H1 (cell line): Measurements from ENCODE around the gene RUBCN. TPM values are rescaled to one million over a fixed set of nuclear protein-coding genes. Genes with fewer than 3 reads are reported as not detected.

Experiments
- CTCF ChIA-PET: fragments of 300-600 bp; sonication (Branson Sonifier 250); formaldehyde crosslinking; loops from one replicate; lab custom pipeline; 2021; ENCODE audit not compliant: partially characterized antibody; lab: Charles Lee
- POLR2A ChIA-PET: fragments of 300-600 bp; sonication (Branson Sonifier 250); formaldehyde crosslinking; loops from one replicate; lab custom pipeline; 2021; ENCODE audit warnings: inconsistent platforms; ENCODE audit not compliant: partially characterized antibody; lab: Charles Lee
- DNase-seq, 2 experiments: peaks; one replicate each; pipeline versions ENCODE4 v3.0.0 to v3.0.0-alpha.2; 2010 to 2022; ENCODE audit warnings: low spot score in 2 of 2, low read depth in 1 of 2, mixed read lengths in 1 of 2
- FAIRE-seq: peaks from 2 replicates; lab custom pipeline; 2011; peaks lifted over from hg19 to GRCh38; lab: Jason Lieb, UNC
- H2AFZ ChIP-seq: 2 replicates; pipeline ENCODE4 v1.8.1; 2012; ENCODE audit warnings: low read length, inconsistent platforms
- H2AK5ac ChIP-seq: 2 replicates; pipeline ENCODE4 v1.6.1; 2013; ENCODE audit warnings: low read depth, low read length
- H2BK120ac ChIP-seq: replicated peaks from 2 replicates; pipeline ENCODE3; 2013; ENCODE audit warnings: low read depth, low read length, inconsistent platforms
- H2BK12ac ChIP-seq: 2 replicates; pipeline ENCODE4 v1.6.1; 2013; ENCODE audit warnings: low read depth, low read length
- H2BK15ac ChIP-seq: 2 replicates; pipeline ENCODE4 v1.6.1; 2013; ENCODE audit warnings: low read length
- H2BK20ac ChIP-seq: 2 replicates; pipeline ENCODE4 v1.6.1; 2013; ENCODE audit warnings: low read length
- H2BK5ac ChIP-seq: 2 replicates; pipeline ENCODE4 v1.6.1; 2013; ENCODE audit warnings: low read depth, low read length
- H3K14ac ChIP-seq: 2 replicates; pipeline ENCODE4 v1.6.1; 2013; ENCODE audit warnings: inconsistent platforms; ENCODE audit not compliant: insufficient read length
- H3K18ac ChIP-seq: 2 replicates; pipeline ENCODE4 v1.6.1; 2013; ENCODE audit warnings: low read length; ENCODE audit errors: extremely low read depth
- H3K23ac ChIP-seq: 2 replicates; pipeline ENCODE4 v1.6.1; 2013; ENCODE audit warnings: inconsistent platforms; ENCODE audit not compliant: insufficient read length
- H3K23me2 ChIP-seq: 2 replicates; pipeline ENCODE4 v1.6.1; 2013; ENCODE audit warnings: low read depth, low read length
- H3K27ac ChIP-seq: 2 replicates; pipeline ENCODE4 v1.6.1; 2011; ENCODE audit warnings: low read depth, low read length, inconsistent platforms
- H3K27me3 ChIP-seq, 4 experiments: replicated peaks in 1 of 4; 1 replicate in 1 of 4; 2 replicates in 3 of 4; pipeline versions ENCODE4 v1.6.1 to v1.8.1; 2011 to 2013; ENCODE audit warnings: low read length in 3 of 4, mild to moderate bottlenecking in 3 of 4, inconsistent platforms in 2 of 4, mixed read lengths in 2 of 4, moderate library complexity in 1 of 4; ENCODE audit not compliant: control insufficient read depth in 3 of 4, insufficient read depth in 3 of 4; ENCODE audit errors: extremely low read depth in 1 of 4
- H3K36me3 ChIP-seq, 4 experiments: 2 replicates each; pipeline versions ENCODE4 v1.6.1 to v1.8.1; 2011 to 2013; ENCODE audit warnings: mild to moderate bottlenecking in 4 of 4, low read length in 3 of 4, moderate library complexity in 2 of 4, control low read depth in 1 of 4, inconsistent platforms in 1 of 4; ENCODE audit not compliant: insufficient read depth in 4 of 4, control insufficient read depth in 2 of 4
- H3K4ac ChIP-seq: replicated peaks from 2 replicates; pipeline ENCODE3; 2013; ENCODE audit warnings: low read length, low read depth, mixed read lengths, inconsistent platforms; ENCODE audit not compliant: insufficient read length
- H3K4me1 ChIP-seq, 4 experiments: replicated peaks in 1 of 4; 1 replicate in 1 of 4; 2 replicates in 3 of 4; pipeline versions ENCODE4 v1.6.1 to v1.8.1; 2011 to 2013; ENCODE audit warnings: low read length in 3 of 4, inconsistent platforms in 2 of 4, mixed read lengths in 1 of 4; ENCODE audit not compliant: insufficient read depth in 4 of 4, control insufficient read depth in 3 of 4
- H3K4me2 ChIP-seq, 2 experiments: 2 replicates each; pipeline versions ENCODE4 v1.6.1 to v1.8.1; 2011 to 2013; ENCODE audit warnings: low read depth in 2 of 2, low read length in 2 of 2, control low read depth in 1 of 2, inconsistent platforms in 1 of 2, mild to moderate bottlenecking in 1 of 2; ENCODE audit not compliant: insufficient read depth in 1 of 2
- H3K4me3 ChIP-seq, 4 experiments: fragments of 200-600, 300-600 bp in 1 of 4; sonication (generic), shearing (Covaris generic), sonication (Bioruptor Twin) in 1 of 4; 2 replicates each; pipeline versions ENCODE4 v1.5.1 to v1.8.1; 2011 to 2016; ENCODE audit warnings: low read length in 4 of 4, low read depth in 3 of 4, control low read depth in 2 of 4, inconsistent platforms in 2 of 4, mild to moderate bottlenecking in 2 of 4, mixed read lengths in 1 of 4, moderate library complexity in 1 of 4; ENCODE audit not compliant: insufficient read depth in 2 of 4; ENCODE audit errors: extremely low read depth in 1 of 4
- H3K56ac ChIP-seq: replicated peaks from 2 replicates; pipeline ENCODE3; 2013; ENCODE audit warnings: low read depth, mild to moderate bottlenecking, mixed read lengths, low read length, inconsistent platforms; ENCODE audit not compliant: insufficient read length
- H3K79me1 ChIP-seq: 2 replicates; pipeline ENCODE4 v1.6.1; 2013; ENCODE audit warnings: low read depth, low read length, control low read depth
- H3K79me2 ChIP-seq, 2 experiments: 2 replicates each; pipeline versions ENCODE4 v1.6.1 to v1.8.1; 2012 to 2013; ENCODE audit warnings: low read length in 2 of 2, mild to moderate bottlenecking in 2 of 2, inconsistent platforms in 1 of 2; ENCODE audit not compliant: insufficient read depth in 2 of 2, control insufficient read depth in 1 of 2
- H3K9ac ChIP-seq, 4 experiments: replicated peaks in 1 of 4; 1 replicate in 1 of 4; 2 replicates in 3 of 4; pipeline versions ENCODE4 v1.6.1 to v1.8.1; 2011 to 2013; ENCODE audit warnings: low read depth in 3 of 4, low read length in 3 of 4, control low read depth in 2 of 4, mild to moderate bottlenecking in 2 of 4, moderate library complexity in 2 of 4, inconsistent platforms in 1 of 4; ENCODE audit errors: extremely low read depth in 1 of 4
- H3K9me3 ChIP-seq, 2 experiments: 2 replicates each; pipeline versions ENCODE4 v1.6.1 to v1.8.1; 2012 to 2013; ENCODE audit warnings: mild to moderate bottlenecking in 2 of 2, moderate library complexity in 2 of 2, control low read depth in 1 of 2, inconsistent platforms in 1 of 2, low read depth in 1 of 2, low read length in 1 of 2, mixed read lengths in 1 of 2; ENCODE audit not compliant: insufficient read depth in 2 of 2
- H4K20me1 ChIP-seq, 2 experiments: replicated peaks in 1 of 2; 2 replicates each; pipeline versions ENCODE3 to v1.8.1; 2011 to 2013; ENCODE audit warnings: inconsistent platforms in 2 of 2, low read length in 2 of 2, mild to moderate bottlenecking in 1 of 2; ENCODE audit not compliant: insufficient read depth in 2 of 2, control insufficient read depth in 1 of 2
- H4K5ac ChIP-seq: 2 replicates; pipeline ENCODE4 v1.6.1; 2013; ENCODE audit warnings: low read length, low read depth, mixed read lengths, inconsistent platforms; ENCODE audit not compliant: insufficient read length
- H4K8ac ChIP-seq: 2 replicates; pipeline ENCODE4 v1.8.0; 2013; ENCODE audit warnings: mild to moderate bottlenecking, moderate library complexity, low read length, inconsistent platforms; ENCODE audit not compliant: insufficient read depth; ENCODE audit errors: extremely low read depth
- H4K91ac ChIP-seq: replicated peaks from 2 replicates; pipeline ENCODE3; 2013; ENCODE audit warnings: low read length, mixed read lengths, inconsistent platforms; ENCODE audit not compliant: insufficient read length
- HDAC2 ChIP-seq, 2 experiments: fragments of 300-600 bp in 1 of 2; sonication (generic) in 1 of 2; IDR thresholded peaks; 2 replicates each; pipeline ENCODE4 v1.6.1; 2011 to 2012; ENCODE audit warnings: low read depth in 2 of 2, low read length in 2 of 2, mild to moderate bottlenecking in 2 of 2, moderate library complexity in 2 of 2, borderline replicate concordance in 1 of 2, inconsistent platforms in 1 of 2
- WGBS, 2 experiments: shearing (Covaris generic) in 1 of 2; methylation state at CpG; one replicate each; pipeline versions ENCODE4 v1.1.6 to v1.1.7; 2013 to 2015; ENCODE audit warnings: low lambda C conversion rate in 2 of 2, mixed read lengths in 2 of 2, inconsistent platforms in 1 of 2, low coverage in 1 of 2, missing lambda C conversion rate in 1 of 2; ENCODE audit not compliant: insufficient replicate concordance in 2 of 2, insufficient coverage in 1 of 2, insufficient read length in 1 of 2; ENCODE audit errors: extremely low coverage in 1 of 2, missing lambda C conversion rate in 1 of 2; 5-methylcytosine and 5-hydroxymethylcytosine counted together
- polyA plus RNA-seq, 7 experiments: library from polyadenylated mRNA; depleted of rRNA in 3 of 7; stranded (reverse) in 5 of 7; unstranded in 2 of 7; fragments of >200 nt in 5 of 7; fragments of 200-250 nt in 2 of 7; gene quantifications; 1 replicate in 5 of 7; 2 replicates in 1 of 7; 4 replicates in 1 of 7; pipeline versions ENCODE4 v1.2.1 to v1.2.3, GENCODE V29; 2011 to 2013; ENCODE audit warnings: missing spikeins in 2 of 7, mixed read lengths in 2 of 7
- total RNA-seq: library from RNA; stranded (reverse); fragmentation: NEBNext Ultra II Directional; extraction: Animal tissue kit (Norgen Biotek cat#: 25700); gene quantifications from 2 replicates; pipeline ENCODE4 v1.2.1, GENCODE V29; 2021

Gene RUBCN
- total and polyA plus RNA-seq, 2 of the 8 experiments (the other 6 are each of a cell fraction or from before 2014, with no cell fraction given): 9.3 to 21.9 TPM

- Histone ChIP-seq H2AK5ac (no peak overlapping the region), H2AFZ (no peak overlapping the region), H3K4me1 (no peaks in the 10 kb centered on the region), H2BK5ac (no peak overlapping the region)
- CTCF ChIA-PET: interaction anchor here (1.1 to 1.6 kb wide), 3 partner anchors 17 to 185 kb away, joined by 3 to 4 read pairs (median 3); no protein-coding TSS in a partner anchor
- no peak for FAIRE-seq
- TF ChIP-seq HDAC2 (IDR thresholded peaks at IDR 0.05; ENCODE audit: borderline replicate concordance in 1 of 2, low read depth in 2 of 2, low read length in 2 of 2): no peak
- TF ChIP-seq, all 59 proteins: peak for 0
- Histone ChIP-seq H3K23ac (no peak overlapping the region), H3K79me2 (no peaks in the 10 kb centered on the region), H3K4me3 (no peak overlapping the region), H2BK12ac (no peak overlapping the region), H4K20me1 (no peaks in the 10 kb centered on the region), H2BK15ac (no peak overlapping the region), H3K9ac (no peak overlapping the region), H3K4me2 (no peak overlapping the region), H2BK120ac (no peak overlapping the region), H3K56ac (no peak overlapping the region), H4K8ac (no peak overlapping the region), H3K9me3 (no peaks in the 10 kb centered on the region), H3K4ac (no peak overlapping the region), H3K27me3 (no peaks in the 10 kb centered on the region), H3K14ac (no peak overlapping the region), H4K91ac (no peak overlapping the region), H3K36me3 (peaks cover 0 to 6% (median 2%) of the 10 kb centered on the region in 4 experiments; a peak in 2 of 8 replicates), H3K23me2 (no peaks in the 10 kb centered on the region), H2BK20ac (no peak overlapping the region), H3K27ac (no peak overlapping the region), H3K18ac (no peak overlapping the region), H3K79me1 (no peaks in the 10 kb centered on the region), H4K5ac (no peak overlapping the region)
- POLR2A ChIA-PET: no interaction called here
- no peak for DNase-seq
- WGBS, 2 experiments: 90% methylated on average over 7 of the region's 7 CpGs; no CpG with 5 or more reads in 1 of the 2 experiments
Measured at GRCh38 chr3:197784019-197784585, 47.4 kb upstream of the RUBCN start.
